Measurements from ENCODE around the gene NFIA. TPM values are rescaled to one million over a fixed set of nuclear protein-coding genes. Genes with fewer than 3 reads are reported as not detected.

NFIA gene
- total RNA-seq, 1 experiment from 2014 or later: 12.6 TPM

DNA sequence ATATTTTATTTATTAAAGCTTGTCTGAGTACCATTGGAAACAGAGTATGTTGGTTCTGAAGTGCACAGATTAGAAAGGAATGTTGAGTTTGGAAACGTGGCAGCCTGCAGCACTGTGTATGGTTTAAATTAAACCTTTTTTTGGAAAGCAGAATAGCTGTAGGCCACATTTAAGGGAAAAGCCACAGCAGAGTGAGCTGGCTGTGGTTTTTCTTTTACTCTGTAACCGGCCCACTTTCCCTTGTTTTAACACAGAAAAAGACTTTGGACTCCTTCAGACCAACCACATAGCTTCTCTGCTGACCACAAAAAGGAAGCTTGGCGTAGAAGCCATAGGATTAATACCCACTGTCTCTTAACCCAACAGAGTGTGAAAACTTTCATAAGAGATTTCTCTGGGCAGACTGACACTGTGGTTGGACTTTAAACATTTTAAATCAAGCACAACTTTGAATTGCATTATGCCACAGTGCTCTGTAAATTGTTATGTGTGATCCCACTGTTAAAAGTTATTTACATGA lies 75.2 kb downstream of the NFIA start:
- peak; percentile 45 for DNase-seq (ENCODE audit: low read depth, low spot score)
- in situ Hi-C loops (cut with HindIII; ENCODE audit: low pct_unique_long_range_greater_than_20kb, low sequenced_read_pairs): no loop called here

DNA sequence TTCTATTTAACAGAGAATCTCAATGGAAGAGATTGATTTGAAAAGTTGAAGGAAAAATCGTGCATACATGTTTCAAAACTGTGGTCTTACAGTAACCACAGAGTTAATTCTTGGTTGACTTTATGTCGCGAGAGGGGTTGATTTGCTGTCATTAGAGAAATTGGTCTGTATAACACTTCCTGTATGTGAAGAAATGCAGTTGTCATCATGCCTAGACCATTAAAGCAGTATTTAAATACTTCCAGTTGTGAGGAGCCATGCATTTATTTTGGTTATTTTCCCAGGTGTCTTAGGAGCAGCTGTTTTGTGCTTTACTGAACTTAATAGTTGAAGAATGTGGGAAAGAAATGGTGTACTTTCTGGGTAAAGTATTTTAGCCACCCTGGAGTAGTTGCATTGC lies 76.2 kb downstream of the NFIA start:
- in situ Hi-C loops (cut with HindIII; ENCODE audit: low pct_unique_long_range_greater_than_20kb, low sequenced_read_pairs): no loop called here
- no peak for DNase-seq (ENCODE audit: low read depth, low spot score)

DNA sequence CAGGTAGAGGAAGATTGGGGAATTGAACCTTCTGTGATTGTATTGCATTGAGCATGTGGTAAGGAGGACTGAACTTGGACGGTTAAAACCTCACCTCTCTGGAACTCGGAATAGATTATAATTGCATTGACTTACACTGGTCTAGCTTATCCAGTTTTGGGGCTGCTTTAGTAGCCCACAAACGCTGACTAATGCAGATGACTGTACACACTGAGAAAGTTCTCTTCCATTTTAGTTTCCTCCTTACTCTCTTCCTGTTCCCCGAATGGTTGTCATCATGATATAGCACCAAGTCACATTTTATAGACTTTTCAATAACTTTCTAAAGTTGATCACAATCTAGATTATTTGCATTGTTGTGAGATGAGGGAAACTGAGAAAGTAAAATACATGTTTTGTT lies 78.2 kb downstream of the NFIA start:
- DNase-seq (ENCODE audit: low read depth, low spot score): no peak
- in situ Hi-C loops (cut with HindIII; ENCODE audit: low pct_unique_long_range_greater_than_20kb, low sequenced_read_pairs): no loop called here

GRCh38 chr1:61162520-61163258 lies 80.3 kb downstream of the NFIA start:
- in situ Hi-C loops (cut with HindIII; ENCODE audit: low pct_unique_long_range_greater_than_20kb, low sequenced_read_pairs): no loop called here

GRCh38 chr1:61163355-61163754 lies 81.0 kb downstream of the NFIA start:
- no peak for DNase-seq (ENCODE audit: low read depth, low spot score)
- in situ Hi-C loops (cut with HindIII; ENCODE audit: low pct_unique_long_range_greater_than_20kb, low sequenced_read_pairs): no loop called here

More at GRCh38 chr1:61162520-61163258, 80.3 kb downstream of the NFIA start:
- DNase-seq (ENCODE audit: low read depth, low spot score): no peak

DNA sequence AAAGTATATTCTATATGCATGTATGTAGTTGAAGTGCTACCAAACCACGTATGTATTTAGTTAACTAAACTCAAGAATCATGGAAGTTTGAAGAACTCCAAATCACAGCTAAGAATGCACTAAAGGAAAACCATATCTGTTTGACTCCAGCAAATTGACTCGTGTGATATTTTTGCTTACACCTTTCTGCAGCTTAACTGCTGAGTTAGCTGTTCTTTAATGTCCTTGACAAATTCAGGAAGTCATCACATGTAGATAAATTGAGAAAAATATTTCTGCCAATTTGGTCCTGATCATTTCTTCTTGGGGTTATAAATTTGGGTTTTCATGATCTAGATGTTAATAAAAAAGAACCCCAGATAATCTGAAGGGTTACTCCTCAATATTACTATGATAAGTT lies 83.0 kb downstream of the NFIA start:
- in situ Hi-C loops (cut with HindIII; ENCODE audit: low pct_unique_long_range_greater_than_20kb, low sequenced_read_pairs): no loop called here
- DNase-seq (ENCODE audit: low read depth, low spot score): no peak

DNA sequence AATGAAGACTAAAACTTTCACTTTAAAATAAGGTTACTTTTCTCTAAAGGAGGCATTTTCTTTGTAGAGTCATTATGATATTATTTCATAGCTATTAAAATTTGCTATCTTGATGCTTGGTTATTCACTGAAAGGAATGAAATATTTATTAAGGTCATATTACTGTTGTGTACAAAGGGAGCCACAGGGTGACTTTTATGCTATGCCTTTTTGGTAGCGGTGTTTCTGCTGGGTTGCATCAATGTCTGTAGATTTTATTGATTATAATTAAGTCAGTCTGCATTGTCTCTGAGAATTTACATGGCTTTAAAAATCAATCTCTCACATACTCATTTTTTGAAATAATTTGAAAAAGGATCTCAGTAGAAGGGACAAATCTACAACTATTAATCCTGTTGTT lies 84.9 kb downstream of the NFIA start:
- in situ Hi-C loops (cut with HindIII; ENCODE audit: low pct_unique_long_range_greater_than_20kb, low sequenced_read_pairs): no loop called here
- no peak for DNase-seq (ENCODE audit: low read depth, low spot score)

- DNase-seq (ENCODE audit: low read depth, low spot score): no peak
These were observed 86.7 kb downstream of the NFIA start for GRCh38 chr1:61169045-61169444.

GRCh38 chr1:61169634-61170033 lies 87.3 kb downstream of the NFIA start:
- in situ Hi-C loops (cut with HindIII; ENCODE audit: low pct_unique_long_range_greater_than_20kb, low sequenced_read_pairs): no loop called here
- DNase-seq (ENCODE audit: low read depth, low spot score): no peak

More at GRCh38 chr1:61169045-61169444, 86.7 kb downstream of the NFIA start:
- in situ Hi-C loops (cut with HindIII; ENCODE audit: low pct_unique_long_range_greater_than_20kb, low sequenced_read_pairs): no loop called here

DNA sequence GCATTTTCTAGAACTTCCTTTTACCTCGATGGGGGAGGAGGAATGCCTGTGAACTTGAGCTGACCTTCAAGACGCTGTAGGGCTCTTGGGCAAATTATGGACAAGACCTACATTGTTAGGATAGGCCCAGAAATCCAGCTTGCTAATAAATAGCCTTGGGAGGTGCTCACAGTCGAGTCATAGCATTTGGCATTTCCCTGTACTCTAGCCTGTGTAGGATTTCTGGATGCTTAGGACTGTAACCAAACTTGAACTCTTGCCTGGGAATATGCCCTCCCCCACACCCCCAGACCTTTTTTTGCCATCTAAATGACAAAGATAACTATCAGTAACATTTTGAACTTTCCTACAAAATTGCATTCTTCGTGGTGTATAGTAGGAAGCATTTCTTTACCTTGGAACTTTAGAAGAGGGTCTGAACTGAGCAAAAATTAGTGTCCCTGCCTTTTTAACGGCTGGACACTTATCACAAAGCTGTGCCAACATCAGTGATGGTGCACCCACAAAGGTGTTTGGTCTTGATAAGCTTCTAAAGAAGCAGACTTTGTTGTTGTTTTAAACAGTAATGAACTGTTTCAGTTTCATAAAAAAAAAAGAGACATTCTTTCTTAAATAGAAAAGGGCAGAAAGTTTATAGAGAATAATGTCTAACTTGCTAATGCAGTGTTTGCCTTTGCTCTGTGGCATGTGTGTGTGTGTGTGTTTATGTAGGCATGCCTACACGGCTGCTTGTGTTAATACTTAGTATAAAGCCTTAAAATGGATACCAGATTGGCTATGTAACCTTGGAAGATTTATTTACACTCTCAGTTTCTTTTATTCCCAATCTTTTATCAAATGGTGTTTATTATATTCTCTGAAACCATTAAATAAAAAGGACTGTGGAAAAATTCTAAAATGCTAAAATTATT lies 88.2 kb downstream of the NFIA start:
- peak; percentile 72 for DNase-seq (ENCODE audit: low read depth, low spot score)

DNA sequence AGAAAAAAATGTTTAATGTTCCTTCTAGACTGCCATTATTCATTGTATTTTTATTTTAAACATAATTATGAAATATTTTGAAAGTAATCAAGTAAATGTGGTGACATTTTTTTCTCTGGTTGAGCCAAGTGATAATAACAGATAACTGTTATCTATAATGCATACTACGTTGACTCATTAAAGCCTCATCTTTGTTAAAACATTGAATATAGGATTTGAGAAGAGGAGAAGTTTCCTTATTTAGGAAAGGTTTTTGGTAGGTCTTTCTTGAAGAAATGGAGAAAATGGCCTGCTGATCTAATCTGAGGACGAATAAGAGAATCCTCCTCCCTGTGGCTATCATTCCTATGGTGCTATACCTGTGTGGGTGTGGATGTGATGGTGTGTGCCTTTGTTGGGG lies 89.0 kb downstream of the NFIA start:
- DNase-seq (ENCODE audit: low read depth, low spot score): no peak
- in situ Hi-C loops (cut with HindIII; ENCODE audit: low pct_unique_long_range_greater_than_20kb, low sequenced_read_pairs): no loop called here

More for the DNA sequence above, 88.2 kb downstream of the NFIA start:
- in situ Hi-C loops (cut with HindIII; ENCODE audit: low pct_unique_long_range_greater_than_20kb, low sequenced_read_pairs): no loop called here

- in situ Hi-C loops (cut with HindIII; ENCODE audit: low pct_unique_long_range_greater_than_20kb, low sequenced_read_pairs): no loop called here
- no peak for DNase-seq (ENCODE audit: low read depth, low spot score)
These were observed 89.6 kb downstream of the NFIA start for GRCh38 chr1:61171974-61172373.

DNA sequence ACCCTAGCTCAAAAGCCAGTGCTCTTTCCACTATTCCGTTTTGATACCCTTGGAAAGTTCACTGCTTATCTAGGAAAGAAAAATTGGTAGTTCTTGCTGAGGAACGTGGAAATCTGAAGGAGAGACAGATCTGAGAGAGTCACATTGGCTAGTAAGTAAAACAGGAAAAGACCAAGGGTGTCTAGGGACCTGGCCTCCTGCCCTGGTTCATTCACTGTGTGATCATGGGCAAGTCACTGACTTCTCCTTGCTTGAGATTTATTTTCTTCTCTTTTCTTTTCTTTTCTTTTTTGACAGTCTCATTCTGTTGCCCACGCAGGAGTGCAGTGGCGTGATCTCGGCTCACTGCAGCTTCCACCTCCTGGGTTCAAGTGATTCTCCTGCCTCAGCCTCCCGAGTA lies 90.8 kb downstream of the NFIA start:
- in situ Hi-C loops (cut with HindIII; ENCODE audit: low pct_unique_long_range_greater_than_20kb, low sequenced_read_pairs): no loop called here
- no peak for DNase-seq (ENCODE audit: low read depth, low spot score)

GRCh38 chr1:61174060-61174795 lies 91.9 kb downstream of the NFIA start:
- in situ Hi-C loops (cut with HindIII; ENCODE audit: low pct_unique_long_range_greater_than_20kb, low sequenced_read_pairs): no loop called here
- DNase-seq (ENCODE audit: low read depth, low spot score): no peak

GRCh38 chr1:61175976-61176375 lies 93.6 kb downstream of the NFIA start:
- DNase-seq (ENCODE audit: low read depth, low spot score): no peak
- in situ Hi-C loops (cut with HindIII; ENCODE audit: low pct_unique_long_range_greater_than_20kb, low sequenced_read_pairs): no loop called here

DNA sequence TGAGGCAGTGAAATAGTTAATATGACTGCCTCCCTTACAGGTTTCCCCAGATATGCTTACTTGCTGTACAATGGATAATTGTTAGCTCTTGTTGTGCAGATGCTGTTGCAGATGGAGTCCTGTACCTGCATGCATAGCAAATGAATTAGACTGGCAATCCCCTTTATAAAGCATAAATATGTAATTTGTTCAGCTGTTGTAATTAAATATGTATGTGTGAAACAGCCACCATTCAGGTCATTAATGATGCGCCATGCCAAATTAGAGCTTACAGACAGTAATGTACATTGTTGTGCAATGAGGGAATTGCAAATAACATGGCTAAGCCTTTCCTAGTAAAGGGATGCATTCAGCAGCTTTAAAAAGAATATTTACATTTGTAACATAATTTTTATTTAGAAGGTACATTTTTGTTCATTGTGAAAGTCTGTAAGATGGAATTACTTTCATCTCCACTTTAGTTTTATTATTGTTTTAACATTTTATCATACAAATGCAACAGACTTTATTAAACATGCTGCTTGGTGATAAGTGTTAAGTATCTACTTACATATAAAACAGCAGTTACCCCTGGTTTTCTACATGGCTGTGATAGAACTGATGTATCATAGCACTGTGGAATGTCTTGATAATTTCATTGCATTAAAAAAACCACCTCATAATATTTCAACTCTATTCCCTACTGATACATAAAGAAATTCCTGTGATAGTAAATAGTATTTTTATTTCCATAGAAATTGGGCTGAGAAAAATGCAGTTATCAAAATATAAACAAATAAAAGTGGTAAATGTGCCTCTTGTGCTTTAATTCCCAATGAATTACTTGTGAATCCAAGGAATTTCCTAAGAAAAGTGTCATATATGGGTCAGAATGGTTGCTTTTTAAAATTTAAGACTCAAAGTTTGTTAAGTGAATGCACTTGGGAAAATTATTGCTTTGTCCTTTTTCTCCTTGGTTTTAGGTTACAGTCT lies 99.0 kb downstream of the NFIA start:
- in situ Hi-C loops (cut with HindIII; ENCODE audit: low pct_unique_long_range_greater_than_20kb, low sequenced_read_pairs): no loop called here
- DNase-seq (ENCODE audit: low read depth, low spot score): no peak

DNA sequence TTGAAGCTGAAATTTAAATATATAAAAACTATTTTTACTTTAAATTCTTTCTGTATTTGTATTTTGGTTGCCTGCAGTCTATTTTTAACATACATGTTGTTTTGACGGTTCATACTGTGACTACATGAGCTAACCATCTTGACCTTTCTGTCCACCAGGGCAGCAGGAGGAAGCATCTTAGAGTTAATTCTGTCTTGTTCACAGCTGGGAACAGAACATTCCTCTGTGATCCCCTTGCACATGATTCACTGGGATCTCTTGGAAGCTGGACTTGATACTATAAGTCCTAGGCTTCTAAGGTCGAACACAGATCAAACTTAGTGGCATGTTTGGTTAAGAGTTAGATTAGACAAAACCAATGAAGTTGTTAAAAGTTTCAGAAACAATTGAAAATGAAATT lies 99.7 kb downstream of the NFIA start:
- DNase-seq (ENCODE audit: low read depth, low spot score): peak; percentile 70
- in situ Hi-C loops (cut with HindIII; ENCODE audit: low pct_unique_long_range_greater_than_20kb, low sequenced_read_pairs): no loop called here

Data from SK-MEL-5 (cell line).